ENCODE results near the gene LARGE1.

The LARGE1 gene

GRCh38 chr22:33854724-33855123 is 65.6 kb downstream of the LARGE1 start:
- no peak for DNase-seq (ENCODE audit: low read depth in 2 of 2)

- DNase-seq (ENCODE audit: low read depth in 2 of 2), result no peak
Measured at GRCh38 chr22:33853200-33854097, 66.8 kb downstream of the LARGE1 start.

DNA sequence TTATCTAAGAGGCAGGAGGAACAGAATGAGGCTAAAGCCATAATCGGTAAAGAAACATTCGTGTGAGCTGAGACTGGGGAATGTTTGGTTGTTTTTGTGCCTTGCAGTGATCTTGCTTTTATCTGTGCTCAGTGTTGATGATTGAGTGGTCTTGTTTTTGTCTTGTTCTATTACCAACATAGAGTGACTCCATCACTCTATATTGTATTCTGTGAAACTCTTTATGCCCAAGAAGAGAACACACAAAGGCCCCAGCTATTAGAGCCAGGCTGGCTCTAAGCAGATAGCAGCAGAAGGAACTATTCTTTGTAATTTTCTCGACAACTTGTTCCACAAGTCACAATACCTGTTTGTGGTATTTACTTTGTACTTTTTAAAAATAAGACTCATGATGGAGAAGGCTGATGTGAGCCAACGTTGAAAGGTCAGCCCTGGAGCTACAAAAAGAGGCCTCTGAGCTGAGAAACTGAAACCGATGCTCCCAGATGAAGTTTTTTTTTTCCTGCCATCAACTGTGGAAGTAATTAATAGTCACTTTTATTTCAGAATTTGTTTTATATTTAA is 68.4 kb downstream of the LARGE1 start:
- DNase-seq (ENCODE audit: low read depth in 2 of 2), result no peak

GRCh38 chr22:33851240-33851639 is 69.0 kb downstream of the LARGE1 start:
- no peak for DNase-seq (ENCODE audit: low read depth in 2 of 2)

DNA sequence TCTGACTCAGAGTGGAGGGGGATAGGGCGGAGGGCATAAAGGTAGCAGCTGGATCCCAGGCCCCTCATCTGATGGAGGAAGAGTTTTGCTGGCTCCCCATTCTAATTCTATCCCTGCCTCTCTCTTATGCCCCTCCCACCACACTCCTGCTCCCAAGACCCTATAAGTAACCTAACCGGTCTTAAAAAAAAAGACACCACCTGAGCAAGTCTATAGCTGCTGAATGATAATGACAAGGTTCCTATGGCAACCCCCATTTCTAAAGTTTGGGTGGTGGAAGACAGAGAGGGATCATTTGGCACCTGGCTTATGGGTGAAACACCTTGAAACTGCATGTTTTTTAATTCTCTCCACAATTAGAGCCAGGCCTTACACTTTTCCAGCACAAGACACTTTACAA is 69.6 kb downstream of the LARGE1 start:
- DNase-seq (ENCODE audit: low read depth in 2 of 2), result no peak

DNA sequence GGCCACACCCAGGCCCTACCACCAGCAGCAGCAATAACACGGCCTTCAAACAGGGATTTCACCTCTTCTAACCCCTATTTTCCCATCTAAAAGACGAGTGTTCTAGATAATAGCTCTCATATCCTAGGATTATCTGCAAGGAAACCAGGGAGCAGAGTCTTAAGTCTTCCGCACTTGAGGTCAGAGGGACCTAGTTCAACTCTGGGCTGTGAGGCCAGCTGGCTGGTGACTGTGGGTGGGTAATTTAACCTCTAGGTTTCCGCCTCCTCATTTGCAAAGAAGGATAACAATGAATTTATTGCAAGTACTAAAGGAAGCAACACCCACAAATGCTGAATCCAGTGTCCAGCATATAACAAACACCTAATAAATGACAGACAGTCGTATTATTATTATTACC is 70.1 kb downstream of the LARGE1 start:
- no peak for DNase-seq (ENCODE audit: low read depth in 2 of 2)

DNA sequence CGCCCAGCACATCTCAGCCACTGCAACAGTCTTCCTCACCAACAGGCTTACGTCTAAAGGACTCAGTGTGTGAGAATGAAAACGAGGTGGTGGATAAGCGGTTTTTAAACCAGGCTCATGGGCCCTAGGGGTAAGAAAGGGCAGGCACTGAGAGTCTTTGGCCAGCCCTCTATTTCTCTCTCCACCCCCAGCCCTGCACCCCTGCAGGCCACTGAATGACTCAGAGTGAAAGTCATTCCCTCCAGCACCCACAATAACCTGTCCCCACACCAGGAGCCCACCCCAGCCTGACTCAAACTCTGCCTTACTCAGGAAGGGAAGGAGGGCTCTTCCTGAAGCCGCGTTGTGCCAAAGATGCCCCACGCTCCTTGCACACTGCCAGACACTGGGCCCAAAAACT is 72.0 kb downstream of the LARGE1 start:
- no peak for DNase-seq (ENCODE audit: low read depth in 2 of 2)

GRCh38 chr22:33844273-33844672 is 76.0 kb downstream of the LARGE1 start:
- no peak for DNase-seq (ENCODE audit: low read depth in 2 of 2)

- no peak for DNase-seq (ENCODE audit: low read depth in 2 of 2)
Measured at GRCh38 chr22:33842421-33843094, 77.7 kb downstream of the LARGE1 start.

- DNase-seq (ENCODE audit: low read depth in 2 of 2), result no peak
Measured at GRCh38 chr22:33842006-33842354, 78.3 kb downstream of the LARGE1 start.

DNA sequence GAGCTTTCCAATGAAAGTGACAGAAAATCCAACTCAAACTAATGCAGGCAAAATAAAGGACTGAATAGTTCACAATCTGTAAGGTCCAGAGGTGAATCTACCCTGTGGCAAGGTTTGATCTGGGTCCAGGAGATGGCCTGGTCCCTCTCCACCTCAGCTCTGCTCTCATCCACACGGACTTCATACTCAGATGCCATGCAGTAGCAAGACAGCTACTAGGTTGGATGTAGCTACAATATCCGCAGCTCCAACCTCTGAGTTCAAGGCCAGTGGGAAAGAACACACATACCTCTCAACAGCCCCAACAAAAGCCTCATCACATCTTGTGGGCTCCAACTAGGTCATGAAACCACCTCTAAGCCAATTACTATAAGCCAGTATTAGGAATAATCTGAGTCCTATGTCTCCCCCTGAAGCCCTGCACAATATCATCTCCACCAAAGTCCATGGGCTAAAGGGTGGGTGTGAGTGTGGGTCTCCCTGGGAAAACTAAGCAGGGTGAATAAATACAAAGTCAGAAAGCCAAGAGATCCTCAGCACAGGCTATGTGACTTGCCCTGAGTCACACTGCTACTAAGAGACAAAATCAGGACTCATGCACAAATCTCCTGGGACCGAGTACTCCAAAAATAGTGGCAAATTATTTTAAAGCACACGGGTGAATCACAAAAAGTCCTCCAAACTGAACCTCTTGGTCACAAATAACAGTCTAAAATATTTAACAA is 78.8 kb downstream of the LARGE1 start:
- no peak for DNase-seq (ENCODE audit: low read depth in 2 of 2)

GRCh38 chr22:33838644-33839043 is 81.6 kb downstream of the LARGE1 start:
- DNase-seq (ENCODE audit: low read depth in 2 of 2), result no peak

DNA sequence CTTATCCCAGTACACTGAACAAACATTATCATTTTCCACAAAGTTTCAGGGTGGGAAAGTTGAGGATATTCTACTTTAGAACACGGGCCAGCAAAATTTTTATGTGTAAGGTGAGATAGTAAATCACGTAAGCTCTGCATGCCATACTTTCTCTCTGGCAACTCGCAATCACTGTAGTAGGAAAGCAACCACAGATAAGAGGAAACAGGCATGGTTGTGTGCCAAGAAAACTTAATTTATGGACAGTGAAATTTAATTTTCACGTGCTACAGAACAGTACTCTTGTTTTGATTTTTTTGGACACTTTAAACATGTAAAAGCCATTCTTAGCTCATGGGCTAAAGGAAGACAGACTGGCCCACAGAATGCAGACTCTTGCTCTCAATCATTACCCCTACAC is 82.5 kb downstream of the LARGE1 start:
- no peak for DNase-seq (ENCODE audit: low read depth in 2 of 2)

DNA sequence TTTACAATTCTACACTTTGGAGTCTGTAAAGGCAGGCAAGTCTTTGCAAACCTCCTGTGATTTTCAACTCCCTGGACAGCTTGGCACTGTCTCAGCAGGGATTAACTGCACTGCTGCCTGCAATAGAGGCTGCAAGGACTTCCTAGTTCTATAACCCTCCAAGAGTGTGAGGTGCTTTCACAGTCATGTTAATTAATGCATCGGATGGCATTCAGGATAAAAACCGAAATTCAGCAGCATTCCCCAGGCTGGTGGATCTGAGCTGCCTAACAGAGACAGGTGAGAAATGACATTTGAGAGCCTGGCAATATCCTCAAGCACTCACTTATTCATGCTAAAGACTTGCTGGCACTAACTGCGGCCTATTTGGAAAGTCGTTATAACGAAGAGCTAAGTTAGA is 85.0 kb downstream of the LARGE1 start:
- DNase-seq (ENCODE audit: low read depth in 2 of 2), result no peak

- no peak for DNase-seq (ENCODE audit: low read depth in 2 of 2)
Measured at GRCh38 chr22:33832558-33833151, 87.6 kb downstream of the LARGE1 start.

GRCh38 chr22:33831651-33832050 is 88.6 kb downstream of the LARGE1 start:
- DNase-seq (ENCODE audit: low read depth in 2 of 2), result no peak

- no peak for DNase-seq (ENCODE audit: low read depth in 2 of 2)
Measured at GRCh38 chr22:33831207-33831606, 89.1 kb downstream of the LARGE1 start.

DNA sequence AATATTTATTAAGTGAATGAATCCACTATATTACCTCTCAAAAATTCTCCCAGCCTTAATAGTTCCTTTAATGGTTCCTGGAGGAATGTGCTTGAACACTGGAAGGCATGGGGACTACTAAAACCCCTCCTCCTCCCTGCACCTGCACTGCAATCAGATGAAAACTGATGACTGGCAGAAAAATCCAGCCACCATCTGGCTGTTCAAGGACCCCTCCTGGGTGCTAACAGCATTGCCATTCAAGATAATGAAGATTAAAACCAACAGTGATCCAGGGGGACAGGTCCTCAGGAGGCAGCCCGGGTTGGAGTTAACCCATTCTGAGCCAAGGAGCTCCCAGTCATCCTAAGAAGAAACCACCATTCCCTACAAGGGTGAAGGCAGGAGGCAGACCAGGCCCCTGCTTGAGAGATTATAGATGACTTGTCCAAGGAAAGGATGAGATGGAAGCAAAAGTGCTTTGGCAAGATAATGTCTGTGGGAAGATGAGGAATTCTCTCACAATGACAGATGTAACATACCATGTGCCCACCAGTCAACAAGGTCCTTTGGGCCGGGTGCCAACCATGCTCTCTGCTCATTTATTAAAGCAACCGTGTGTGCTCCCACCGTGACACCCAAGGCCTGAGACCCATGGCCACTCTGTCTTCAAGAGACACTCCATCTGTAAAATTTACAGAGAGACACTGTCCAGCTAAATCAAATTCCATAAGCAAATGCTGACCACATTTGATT is 90.6 kb downstream of the LARGE1 start:
- no peak for DNase-seq (ENCODE audit: low read depth in 2 of 2)

DNA sequence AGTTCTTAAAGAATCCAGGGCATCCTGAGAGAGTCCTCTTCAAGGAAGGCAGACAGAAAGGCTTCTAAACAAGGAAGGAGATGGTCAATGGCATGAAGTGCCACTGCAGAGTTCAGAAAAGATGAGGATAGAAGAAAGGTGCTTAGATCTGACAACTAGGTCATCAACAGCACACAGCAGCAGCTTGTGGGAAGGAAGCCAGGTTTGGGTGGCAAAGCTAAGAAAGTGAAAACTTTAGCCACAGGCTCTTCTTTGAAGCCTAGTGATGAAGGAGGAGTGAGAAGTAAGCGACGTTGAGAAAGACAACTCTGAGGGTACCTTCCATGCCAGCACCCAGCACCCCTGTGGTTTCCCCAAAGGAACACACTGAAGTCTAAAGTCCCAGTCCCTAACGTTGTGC is 92.0 kb downstream of the LARGE1 start:
- DNase-seq (ENCODE audit: low read depth in 2 of 2), result no peak

DNA sequence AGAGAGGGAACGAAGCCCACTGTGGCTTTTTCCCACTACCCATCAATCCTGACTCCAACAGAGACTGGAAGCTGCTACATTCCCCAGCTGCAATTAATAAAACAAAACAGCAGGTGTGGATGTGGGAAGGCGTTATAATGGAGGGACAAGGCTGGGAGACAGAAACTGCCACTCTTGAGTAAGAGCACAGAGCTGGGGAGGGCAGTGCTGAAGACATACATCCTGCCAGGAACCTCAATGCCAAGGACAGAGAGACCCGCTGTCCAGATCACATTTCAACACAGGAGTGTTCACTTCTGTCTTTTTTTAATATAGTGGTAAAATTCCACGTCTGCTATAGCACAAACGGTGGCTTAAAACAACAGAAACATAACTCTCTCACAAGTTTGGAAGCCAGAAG is 94.5 kb downstream of the LARGE1 start:
- DNase-seq (ENCODE audit: low read depth in 2 of 2), result no peak

DNA sequence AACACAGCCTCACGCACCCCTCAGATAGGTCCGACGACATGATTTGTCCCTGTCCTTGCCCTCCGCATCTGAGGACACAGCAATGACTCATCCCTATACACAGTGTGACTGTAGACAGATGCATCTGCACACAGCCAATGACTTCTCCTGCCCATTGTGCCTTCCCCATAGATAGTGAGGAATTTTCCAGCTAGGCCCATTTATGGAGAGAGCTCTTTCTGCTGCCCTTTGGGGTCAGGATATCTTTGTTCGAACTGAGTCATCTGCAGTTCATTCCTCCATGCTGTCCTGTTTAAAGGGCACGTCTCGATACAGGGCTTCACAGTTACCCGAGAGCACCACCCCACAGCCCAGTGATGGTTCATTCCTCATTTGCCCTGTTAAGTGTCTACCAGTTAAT is 96.7 kb downstream of the LARGE1 start:
- DNase-seq (ENCODE audit: low read depth in 2 of 2), result no peak

Measured in activated CD4-positive, alpha-beta T cell treated with anti-CD3 and anti-CD28 coated beads for 24 hours (primary cell).